Measurements from ENCODE around the gene CNOT6.

DNA sequence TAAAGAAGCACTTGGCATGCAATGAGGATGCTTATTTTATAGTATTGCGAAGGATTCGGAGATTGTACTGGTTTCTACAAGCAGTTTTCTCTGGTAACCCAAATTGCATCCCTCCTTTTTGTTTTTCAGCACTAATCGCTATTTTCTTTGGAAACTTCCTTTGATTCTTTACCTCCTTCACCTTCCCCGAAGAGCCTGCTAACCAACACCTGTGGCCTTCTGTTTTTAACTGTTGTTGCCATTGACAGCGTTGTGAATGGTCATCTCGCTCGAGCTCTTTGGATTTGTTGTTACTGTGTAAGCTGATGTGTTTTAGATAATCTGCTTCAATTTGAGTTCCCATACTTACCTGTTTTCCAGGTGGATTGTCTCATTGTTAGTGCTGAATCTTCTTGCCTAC is 1.1 kb downstream of the CNOT6 start:
- TF ChIP-seq, protein P1, sequence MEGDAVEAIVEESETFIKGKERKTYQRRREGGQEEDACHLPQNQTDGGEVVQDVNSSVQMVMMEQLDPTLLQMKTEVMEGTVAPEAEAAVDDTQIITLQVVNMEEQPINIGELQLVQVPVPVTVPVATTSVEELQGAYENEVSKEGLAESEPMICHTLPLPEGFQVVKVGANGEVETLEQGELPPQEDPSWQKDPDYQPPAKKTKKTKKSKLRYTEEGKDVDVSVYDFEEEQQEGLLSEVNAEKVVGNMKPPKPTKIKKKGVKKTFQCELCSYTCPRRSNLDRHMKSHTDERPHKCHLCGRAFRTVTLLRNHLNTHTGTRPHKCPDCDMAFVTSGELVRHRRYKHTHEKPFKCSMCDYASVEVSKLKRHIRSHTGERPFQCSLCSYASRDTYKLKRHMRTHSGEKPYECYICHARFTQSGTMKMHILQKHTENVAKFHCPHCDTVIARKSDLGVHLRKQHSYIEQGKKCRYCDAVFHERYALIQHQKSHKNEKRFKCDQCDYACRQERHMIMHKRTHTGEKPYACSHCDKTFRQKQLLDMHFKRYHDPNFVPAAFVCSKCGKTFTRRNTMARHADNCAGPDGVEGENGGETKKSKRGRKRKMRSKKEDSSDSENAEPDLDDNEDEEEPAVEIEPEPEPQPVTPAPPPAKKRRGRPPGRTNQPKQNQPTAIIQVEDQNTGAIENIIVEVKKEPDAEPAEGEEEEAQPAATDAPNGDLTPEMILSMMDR (IDR thresholded peaks at IDR 0.05; ENCODE audit: low read depth, low read length) = no peak
- no peak for TF ChIP-seq EZH2phosphoT487 (IDR thresholded peaks at IDR 0.05; ENCODE audit: low read depth)
